CMK (cell line): ENCODE results near the gene GORASP2.
"Not testable (repeated sequence)": the region's sequence is repeated elsewhere in the genome, so short reads cannot be mapped to it uniquely, and the experiment has no call there.

Experiments used
- DNase-seq: peaks from one replicate; pipeline ENCODE4 v3.0.0-alpha.2; 2010; ENCODE audit warnings: low read depth

GORASP2 gene

DNA sequence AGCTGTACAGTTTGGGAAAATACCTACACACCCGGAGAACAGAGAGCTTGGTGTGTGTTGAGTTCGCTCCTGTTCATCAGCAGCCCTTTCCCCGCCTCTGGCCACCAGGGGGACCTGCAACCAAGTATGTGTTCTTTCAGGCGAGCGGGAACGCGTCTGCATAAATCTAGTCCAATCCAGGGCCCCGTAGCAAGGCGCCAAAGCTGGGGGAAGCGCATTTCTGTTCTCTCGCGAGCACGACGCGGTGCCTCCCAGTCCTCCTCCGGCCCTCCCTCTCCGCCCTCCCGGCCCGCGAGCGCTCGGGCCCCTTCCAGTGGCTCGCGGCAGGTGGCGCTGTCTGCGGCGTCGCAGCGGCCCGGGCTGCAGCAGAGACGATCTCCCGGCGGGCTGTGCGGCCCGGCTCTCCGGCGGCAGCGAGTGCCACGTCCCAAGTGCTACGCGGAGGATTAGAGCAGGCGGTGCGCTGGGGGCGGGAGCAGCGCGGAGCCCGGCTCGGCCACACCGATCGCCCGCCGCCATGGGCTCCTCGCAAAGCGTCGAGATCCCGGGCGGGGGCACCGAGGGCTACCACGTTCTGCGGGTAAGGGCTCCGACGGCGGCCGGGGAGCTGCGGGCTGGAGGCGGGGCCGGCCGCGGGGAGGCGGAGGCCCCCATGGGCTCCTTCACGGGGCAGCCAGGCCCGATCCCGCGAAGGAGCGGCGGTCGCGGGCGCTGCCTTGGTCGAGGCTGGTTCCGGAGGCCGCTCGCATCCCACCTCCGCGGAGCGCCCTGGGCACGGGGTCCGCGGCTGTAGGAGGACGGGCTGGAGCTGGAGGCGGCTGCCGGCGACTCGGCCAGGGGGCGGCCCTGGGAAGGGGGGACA is at the start of gene GORASP2:
Gene GORASP2, plus strand, starts transcription at position 430 of the 862 bp plus-strand sequence. Its CDS starts 88 bp downstream, at position 518.
- peak; percentile 99 for DNase-seq

DNA sequence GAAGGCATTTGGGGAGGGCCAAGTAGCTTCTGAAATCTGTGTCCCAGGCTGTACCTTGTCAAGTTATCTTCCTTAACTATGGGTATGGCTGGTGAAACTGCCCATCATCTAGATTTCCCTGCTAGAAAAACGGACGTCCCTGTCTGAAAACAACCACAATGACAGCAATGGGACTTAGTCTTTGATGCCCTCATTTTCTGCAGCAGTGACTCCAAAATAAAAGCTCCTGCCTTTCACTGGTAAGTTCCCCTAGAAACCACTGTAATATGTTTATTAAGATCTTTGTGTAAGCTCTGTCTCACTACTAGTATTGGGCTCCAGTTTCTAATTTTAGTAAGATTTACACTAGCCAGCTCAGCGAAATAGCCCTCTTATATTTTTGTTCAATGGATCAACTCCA is 47.2 kb upstream of the GORASP2 start:
- DNase-seq, result no peak

DNA sequence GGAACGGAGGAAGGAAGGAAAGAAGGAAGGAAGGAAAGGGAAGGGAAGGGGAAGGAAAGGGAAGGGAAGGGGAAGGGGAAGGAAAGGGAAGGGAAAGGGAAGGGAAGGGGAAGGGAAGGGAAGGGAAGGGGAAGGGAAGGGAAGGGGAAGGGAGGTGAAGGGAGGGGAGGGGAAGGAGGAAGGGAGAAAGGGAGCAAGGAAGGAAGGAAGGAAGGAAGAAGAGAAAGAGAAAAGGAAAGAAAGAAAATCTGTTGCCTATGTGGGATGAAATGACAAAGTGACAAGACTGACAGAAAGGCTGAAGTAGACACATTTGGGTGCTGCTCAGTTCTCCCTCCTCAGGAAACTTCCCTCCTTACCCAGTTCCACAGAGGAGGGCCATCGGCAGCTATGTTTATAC is 46.3 kb upstream of the GORASP2 start:
- no peak for DNase-seq

DNA sequence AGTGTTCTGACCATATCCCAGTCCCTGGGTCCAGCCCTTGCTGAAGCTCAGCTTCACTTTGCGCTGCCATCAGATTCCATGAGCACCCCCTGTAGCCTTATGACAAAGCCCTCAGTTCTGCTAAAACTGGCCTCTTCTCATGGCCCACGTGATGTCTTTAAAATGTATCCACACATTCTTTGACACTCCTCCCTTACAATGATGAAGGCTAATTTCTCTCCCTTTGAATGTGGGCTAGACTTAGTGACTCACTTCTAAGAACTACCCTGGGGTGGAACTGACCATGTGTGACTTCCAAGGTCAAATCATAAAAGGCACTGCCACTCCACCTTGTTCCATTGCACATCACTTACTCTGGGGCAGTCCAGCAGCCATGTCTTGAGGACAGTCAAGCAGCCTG is 45.4 kb upstream of the GORASP2 start:
- DNase-seq, result no peak

DNA sequence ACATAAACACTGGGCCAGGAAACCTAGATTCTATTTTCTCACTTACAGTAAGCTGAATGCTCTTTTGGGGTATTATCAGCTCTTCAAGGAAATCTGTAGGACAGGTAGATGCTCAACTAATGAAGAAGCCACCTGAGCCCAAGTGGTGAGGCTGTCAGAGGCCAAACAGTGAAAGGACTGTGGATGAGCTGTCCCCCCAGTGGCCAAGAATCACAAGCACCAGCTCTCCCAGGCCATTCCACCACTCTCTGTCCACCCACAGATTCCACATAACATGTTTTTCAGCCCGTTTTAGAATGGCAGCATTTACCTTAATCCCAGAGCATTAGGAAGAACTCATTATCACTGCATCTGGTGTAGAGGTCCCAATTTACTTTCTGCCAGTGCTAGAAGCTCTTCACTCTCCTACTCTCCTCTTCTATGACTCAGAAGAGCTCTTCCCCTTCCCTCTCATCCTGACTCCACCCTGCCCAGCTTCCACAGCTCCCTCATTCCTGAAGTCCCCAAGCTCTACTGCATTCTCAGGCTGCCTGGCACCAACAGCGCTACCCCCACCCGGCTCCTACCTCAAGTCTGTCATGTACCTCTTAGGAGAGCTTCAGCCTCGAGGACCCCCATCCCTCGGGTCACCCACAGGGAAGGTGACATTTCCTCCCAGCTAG is 43.8 kb upstream of the GORASP2 start:
- DNase-seq, result no peak

DNA sequence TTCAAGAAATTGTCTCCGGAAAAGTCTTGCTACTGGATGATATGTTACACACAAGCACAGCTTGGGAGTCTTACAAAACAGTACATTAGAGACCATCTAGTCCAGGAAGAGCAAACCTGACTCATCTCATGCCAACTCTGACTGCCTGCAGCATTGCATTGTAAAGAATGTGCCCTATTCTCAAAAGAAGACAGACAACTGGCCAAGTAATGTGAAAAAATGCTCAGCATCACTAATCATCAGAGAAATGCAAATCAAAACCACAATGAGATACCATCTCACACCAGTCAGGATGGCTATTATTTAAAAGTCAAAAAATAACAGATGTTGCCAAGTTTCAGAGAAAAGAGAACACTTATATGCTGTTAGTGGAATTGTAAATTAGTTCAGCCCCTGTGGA is 42.7 kb upstream of the GORASP2 start:
- no peak for DNase-seq

DNA sequence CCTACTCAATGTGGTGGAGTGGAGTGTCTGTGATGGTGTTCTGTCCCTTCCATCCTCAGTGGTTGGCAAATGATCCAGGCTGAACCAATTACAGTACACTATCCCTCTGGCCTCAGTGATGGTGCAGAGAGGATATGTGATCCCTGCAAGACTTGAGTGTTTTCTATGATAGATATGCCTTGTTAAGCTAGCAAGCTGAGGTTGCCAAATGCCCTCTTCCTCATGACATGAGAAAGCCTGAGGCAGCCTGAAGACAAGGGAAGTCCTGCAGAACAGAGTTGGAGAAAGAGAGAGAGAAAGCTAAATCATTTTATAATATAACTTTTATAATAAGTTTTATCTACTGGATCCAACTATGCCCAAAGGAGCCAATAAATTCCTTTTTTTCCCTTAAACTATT is 41.6 kb upstream of the GORASP2 start:
- DNase-seq, result no peak

DNA sequence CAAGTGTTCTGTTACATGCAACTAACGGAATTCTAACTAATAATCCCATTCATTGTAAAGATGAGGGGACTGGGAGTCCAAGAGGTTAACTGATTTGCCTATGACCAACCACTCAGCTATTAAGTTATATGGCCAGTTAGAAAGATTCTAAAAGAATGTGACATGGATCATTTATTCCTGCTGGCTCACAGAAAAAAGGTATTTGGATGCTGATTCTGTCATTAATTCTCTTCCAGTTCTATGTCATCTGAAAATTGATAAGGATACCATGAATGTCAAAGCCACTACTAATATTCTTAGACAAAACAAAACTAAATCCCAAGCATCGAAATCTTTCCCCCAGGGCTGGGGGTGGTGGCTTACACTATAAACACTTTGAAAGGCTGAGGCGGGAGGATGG is 41.2 kb upstream of the GORASP2 start:
- no peak for DNase-seq

DNA sequence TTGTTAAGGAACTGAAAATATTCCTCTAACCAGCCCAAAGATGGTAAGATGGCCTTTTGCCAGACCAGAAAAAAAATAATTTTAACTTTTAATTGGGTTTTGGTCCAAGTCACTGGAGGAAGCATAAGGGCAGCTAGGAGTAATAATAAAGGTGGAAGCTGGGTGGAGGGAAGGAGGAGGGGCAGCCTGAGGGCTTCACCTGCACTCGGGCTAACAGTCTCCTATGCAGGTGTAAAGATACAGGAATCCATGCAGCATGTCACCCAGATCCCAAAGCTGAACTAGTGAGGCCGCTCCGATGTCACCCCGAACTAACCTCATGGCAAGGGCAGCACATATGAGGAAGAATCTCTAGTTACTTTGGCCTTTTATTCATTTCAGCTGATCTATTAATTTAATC is 37.2 kb upstream of the GORASP2 start:
- DNase-seq, result no peak

DNA sequence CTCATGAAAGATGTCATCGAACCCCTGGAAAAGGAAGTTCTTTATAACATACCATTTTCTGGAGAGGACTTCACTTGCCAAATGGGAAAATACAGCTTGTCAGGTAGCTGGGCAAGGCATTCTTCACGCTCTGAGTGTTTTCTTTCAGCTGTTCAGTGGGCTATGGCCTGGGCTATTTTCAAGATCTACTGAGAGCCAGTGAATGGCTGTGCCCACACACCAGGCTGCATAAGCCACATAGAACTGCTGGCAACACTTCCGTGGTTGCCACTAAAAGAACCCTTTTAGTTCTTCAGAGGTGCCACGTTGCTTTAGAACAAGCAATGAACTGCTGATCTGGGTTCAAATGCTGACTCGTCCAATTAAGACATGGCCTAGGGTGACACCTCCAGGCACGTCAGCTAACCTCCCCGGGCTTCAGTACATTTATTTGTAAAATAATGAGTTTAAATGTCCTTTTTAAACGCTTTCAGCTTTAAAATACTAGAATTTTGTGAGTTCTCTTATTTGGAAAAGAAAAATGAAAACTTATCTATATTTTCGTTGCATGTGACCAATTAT is 36.6 kb upstream of the GORASP2 start:
- DNase-seq, result no peak

DNA sequence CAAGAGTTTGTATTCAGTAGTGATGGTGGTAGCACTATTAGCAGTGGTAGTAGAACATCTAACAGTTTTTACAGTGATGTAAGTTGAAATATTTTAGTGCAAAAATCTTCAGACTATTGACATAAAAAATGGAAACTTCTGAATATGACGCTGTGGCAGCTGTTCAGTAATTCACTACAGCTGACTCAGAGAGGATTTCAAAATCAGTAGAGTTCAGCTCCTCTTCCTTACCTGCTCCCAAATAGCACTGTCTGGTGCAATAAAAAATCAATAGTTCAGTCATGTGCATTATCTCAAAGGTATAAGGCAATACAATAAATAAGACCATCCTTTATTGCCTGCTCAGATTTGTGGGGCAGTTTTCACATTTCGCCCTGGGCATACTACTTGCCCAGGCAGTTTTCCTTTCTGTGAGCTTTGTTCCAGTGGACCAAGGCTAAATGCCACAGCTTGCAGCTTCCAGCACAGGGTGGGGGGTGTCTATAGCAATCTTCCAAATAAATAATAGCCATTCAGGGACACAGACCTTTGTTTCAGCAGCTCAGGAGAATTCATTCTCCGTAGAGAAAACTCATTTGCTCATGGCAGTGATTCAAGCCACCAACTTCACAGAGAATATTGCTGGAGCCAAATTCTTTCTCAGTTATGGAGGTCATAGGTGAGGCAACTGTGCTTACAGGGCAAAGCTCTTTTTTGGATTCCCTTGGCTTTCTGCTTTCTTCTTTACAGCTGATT is 33.9 kb upstream of the GORASP2 start:
- no peak for DNase-seq

DNA sequence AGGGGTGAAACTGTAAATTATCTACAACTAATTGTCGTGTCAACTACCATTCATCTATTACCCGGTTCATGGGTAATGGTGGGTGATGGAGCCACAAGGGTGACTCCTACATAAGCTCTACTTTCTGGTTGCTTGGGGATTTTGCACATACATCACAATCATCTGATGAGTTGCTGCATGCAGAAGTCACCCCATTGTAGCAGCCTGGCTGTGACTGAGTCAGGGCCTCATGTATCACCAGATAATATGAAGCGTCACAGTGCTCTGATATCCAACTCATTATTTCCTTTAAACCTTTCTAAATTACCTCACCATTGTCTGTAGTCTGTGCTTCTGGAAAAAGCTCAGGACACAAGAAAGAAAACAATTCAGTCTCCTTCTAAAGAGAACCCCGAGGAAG is 32.4 kb upstream of the GORASP2 start:
- DNase-seq, result no peak

DNA sequence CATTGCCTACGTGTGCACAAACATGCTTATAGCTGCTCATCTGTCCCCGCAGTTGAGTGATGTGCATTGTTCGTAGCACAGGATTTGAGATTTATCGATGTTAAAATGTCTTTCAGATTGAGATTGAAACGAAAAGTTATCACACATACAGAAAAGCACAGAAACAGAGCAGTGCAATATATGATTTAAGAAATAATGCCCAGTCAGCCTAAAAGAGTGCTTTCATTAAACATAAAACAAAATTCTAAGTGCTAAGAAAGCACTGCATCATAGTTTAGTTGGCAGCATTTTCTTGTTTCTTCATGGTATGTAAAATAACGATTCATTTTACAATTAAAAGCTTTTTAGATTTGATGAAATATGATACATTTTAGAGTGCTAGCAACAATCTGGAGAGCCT is 31.9 kb upstream of the GORASP2 start:
- DNase-seq, result no peak

DNA sequence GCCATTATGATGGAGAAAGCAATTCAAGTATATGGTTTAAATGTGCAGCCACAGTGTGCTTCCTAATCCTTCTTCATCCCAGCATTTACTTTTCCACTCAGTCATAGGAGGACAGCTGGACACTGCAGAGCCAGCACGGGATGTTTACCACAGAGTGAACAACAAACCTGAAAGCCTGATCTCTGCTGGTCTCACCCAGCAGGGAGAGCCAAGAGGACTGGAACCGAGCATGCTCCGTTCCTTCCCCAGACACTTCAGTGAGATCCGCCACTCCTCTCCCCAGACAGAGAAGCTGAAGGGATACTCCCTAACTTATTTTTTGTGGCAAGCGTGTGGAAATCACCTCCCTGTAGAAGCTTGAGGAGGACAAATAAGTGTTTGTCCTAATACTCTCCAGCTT is 23.2 kb upstream of the GORASP2 start:
- DNase-seq, result no peak

DNA sequence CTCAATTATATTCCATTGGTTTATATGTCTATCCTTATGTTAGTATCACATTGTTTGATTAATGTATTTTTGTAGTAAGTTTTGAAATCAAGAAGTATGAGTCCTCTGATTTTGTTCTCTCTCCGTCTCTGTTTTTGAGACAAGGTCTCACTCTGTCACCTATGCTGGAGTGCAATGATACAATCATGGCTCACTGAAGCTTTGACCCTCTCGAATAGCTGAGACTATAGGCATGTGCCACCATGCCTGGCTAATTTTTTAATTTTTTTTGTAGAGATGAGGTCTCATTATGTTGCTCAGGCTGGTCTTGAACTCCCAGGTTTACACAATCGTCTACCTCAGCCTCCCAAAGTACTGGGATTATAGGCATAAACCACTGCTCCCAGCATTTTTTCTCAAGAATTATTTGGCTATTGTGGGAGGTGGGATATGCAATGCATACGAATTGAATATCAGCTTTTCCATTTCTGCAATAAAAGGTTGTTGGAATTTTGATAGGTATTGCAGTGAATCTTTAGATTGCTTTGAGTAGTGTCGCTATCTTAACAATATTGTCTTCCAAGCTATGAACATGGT is 17.7 kb upstream of the GORASP2 start:
- DNase-seq, result no peak

DNA sequence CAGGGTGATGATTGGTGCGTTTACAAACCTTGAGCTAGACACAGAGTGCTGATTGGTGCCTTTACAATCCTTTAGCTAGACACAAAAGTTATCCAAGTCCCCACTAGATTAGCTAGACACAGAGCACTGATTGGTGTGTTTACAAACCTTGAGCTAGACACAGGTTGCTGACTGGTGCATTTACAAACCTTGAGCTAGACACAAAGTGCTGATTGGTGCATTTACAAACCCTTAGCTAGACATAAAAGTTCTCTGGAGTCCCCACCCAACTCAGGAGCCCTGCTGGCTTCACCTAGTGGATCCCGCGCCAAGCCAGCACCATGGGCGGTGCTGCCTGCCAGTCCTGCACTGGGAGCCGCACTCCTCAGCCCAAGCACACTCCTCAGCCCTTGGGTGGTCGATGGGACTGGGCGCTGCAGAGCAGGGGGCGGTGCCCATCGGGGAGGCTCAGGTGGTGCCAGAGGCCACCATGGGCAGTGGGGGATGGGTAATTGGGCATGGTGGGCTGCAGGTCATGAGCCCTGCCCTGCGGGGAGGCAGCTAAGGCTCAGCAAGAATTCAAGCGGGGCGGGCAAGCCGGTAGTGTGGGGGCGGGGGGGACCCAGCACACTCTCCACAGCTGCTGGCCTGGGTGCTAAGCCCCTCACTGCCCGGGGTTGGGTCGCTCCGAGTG is 13.9 kb upstream of the GORASP2 start:
- DNase-seq, result not testable (repeated sequence)

DNA sequence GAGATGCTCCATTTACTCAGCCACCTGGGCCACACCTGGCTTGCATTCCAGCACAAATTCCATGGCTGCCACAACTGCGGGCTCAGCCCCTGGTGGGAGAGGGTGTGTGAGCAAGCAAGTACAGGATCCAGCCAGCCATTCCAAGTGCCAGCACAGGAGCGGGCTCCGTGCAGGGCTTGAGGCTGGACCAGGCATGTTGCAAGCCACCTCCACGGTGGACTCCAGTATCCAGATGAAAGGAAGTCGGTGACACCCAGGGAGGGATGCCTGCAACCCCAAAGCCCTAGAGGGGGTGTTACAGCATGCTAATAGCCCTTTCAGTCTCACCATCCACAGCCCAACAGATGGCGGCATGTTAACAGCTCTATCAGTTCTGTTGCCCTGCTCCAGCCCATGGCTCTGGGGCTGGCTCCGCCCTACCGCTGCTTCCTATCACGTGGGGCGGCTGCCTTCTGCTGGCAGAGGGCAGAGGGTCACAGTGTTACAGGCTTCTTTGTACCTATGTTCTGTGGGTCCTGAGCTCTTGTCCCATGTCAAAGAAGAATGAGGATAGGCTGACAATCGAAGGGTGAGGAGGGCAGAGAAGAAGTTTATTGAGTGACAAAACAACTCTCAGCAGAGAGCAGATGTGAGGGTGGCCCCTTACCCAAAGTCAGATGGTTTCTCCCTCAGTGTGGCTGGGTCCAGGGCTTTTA is 11.7 kb upstream of the GORASP2 start:
- no peak for DNase-seq

DNA sequence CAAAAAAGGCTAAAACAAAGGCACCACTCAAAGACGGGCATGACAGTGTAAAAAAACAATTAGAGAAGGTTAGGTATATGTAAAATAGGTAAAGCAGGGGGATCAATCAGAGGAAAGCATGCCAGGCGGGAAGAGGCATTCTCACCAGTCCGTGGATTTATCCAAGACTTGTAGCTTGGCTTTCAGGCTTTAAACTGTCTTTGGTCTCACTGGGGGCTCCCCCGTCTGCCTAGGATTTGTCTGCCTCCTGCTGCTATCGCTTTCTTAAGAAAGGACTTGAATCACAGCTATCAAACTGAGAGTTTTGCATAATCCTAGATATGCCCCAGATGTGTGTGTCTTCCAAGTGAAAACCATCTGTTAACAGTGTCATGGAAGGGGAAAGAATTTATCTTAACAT is 11.1 kb upstream of the GORASP2 start:
- DNase-seq, result no peak

DNA sequence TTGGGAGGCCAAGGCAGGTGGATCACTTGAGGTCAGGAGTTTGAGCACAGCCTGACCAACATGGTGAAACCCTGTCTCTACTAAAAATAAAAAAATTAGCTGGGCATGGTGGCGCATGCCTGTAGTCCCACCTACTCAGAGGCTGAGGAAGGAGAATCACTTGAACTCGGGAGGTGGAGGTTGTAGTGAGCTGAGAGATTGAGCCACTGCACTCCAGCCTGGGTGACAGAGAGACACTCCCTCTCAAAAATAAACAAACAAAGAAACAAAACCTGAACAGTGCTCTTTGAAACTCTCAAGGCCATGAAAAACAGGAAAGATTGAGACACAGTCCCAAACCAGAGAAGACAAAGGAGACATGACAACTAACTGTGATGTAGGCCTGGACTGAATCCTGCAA is 7.2 kb upstream of the GORASP2 start:
- not testable (repeated sequence) for DNase-seq

DNA sequence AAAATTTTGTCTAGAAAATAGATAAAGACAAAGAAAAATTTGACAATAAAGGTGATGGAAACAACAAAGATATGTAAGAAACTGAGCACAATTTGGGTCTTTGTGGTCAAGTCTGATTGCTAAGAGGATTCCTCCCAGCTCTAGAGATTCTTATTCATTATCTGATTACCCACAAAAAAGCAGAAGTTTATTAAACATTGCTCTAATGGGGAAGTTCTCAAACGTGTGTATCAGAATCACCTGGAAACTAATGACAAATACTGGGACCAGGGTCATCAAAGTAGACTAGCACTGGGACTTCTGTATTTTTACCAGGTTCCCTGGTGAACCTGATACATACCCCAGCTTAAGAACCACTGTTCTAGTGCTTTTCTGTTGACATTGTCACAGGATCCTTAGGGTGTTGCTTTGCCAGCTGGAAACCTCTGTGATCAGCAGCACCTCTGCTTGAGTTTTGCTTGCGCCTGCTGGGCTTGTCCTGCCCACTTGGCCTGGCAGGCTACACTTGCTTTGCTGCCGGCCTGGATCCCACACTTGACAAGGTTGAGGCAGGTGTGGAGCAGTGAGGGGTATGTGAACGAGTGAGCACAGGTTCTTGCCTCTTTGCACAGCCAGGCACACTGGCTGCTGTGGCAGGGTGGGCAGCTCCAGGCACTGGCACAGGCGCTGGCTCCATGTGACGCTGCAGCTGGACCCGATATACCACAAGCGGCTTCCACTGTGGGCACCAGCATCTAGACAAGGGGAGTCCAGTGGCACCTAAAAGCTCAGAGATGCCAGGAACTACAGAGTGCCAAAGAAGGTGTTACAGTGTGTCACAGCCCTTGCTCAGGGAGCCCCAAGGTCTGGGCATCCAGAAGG is 6.2 kb upstream of the GORASP2 start:
- no peak for DNase-seq
